Activated CD4-positive, alpha-beta T cell treated with anti-CD3 and anti-CD28 coated beads, Interleukin-2, amount 50 U/mL, for 4 hours (primary cell): Measurements from ENCODE around the gene CACNA1A.
A peak's percentile ranks its signal among the peaks of the same experiment; 100 is the strongest.

Experiments
- DNase-seq, 2 experiments: peaks; one replicate each; pipeline ENCODE4 v3.0.0-alpha.2; 2020

Gene CACNA1A

DNA sequence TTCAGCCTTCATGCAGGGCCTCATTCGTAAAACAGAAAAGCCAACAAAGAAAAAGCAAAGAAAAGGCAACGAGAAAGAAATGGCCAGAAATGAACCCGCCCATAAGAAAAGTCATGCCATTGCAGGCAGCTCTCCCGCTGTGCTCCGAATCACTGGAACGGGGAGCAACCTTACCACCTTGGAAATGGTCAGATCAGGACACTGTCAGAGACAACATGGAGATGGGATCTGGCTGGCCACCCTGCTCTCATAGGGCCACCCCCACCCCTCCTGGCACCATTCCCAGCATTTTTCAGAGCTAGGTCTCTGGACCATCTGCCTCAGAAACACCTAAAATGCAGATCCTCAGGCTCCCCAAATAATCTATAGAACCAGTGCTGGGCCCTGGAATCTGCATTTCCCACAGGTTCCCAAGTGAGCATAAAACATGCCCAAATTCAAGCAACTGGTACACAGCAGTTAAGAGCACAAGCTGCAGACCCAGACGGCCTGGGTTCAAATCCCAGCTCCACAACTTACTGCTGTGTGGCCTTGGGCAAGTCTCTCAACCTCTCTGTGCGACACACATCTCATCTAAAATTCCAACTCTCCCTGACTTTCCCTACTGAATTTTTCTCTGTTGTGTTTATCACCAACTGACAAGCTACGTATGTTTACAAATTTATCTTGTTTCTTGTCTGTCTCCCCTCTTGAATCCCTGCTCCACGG is 204.5 kb downstream of the CACNA1A start:
- no peak for DNase-seq

DNA sequence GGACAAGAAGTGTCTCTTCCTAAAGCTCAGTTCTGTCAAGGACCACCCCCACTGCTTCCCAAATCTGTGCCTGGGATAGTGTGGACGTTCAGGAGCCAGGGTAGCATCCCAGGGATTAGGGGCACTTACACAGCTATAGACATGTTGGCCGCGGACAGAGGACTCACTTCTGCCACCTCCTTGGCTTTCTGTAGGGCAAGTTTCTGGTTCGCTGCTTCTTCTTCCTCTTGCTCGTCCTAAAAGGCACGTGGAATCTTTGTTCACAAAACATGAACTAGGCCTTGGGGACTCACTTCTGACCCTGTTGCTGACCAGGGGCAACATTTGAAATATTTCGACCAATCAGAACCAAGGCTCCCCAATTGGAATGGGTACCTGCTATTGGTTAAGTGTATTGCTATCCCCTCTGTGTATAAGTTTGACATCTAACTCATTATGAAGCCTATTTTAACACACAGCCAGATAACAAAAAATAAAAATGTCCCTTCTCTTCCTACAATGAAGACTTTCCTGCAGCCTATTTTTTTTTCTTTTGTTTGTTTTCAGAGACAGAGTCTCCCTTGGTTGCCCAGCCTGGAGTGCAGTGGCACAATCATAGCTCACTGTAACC is 205.8 kb downstream of the CACNA1A start:
- no peak for DNase-seq

DNA sequence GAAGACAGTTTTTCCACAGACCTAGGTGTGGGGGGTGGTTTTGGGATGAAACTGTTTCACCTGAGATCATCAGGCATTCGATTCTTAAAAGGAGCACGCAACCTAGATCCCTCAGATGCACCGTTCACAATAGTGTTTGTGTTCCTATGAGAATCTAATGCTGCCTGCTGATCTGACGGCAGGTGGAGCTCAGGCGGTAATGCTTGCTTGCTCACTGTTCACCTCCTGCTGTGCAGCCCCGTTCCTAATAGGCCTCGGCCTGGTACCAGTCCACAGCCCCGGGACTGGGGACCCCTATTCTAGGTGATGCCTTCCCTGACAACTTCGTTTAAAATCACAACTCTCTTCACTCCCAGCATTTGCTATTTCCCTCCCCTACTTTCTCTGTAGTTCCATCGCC is 206.4 kb downstream of the CACNA1A start:
- no peak for DNase-seq

GRCh38 chr19:13298565-13299481 is 207.5 kb downstream of the CACNA1A start:
- no peak for DNase-seq

DNA sequence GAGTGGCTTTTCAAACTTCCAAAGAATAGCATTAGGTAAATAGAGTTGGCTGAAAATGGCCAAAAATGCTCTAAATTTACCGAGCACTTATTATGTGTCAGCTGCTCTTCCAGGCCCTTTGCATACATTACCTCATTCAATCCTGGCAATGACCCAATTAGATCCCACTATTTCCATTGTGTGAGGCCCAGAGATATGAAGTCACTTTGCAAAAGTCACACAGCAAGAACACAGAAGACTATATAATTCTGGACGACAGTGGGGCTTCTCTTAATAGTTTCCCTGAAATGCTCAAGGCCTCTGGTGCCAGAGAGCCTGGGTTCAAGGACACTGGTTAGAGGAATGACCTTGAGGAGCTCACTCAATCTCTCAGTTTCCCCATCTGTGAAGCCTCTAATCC is 209.3 kb downstream of the CACNA1A start:
- no peak for DNase-seq

DNA sequence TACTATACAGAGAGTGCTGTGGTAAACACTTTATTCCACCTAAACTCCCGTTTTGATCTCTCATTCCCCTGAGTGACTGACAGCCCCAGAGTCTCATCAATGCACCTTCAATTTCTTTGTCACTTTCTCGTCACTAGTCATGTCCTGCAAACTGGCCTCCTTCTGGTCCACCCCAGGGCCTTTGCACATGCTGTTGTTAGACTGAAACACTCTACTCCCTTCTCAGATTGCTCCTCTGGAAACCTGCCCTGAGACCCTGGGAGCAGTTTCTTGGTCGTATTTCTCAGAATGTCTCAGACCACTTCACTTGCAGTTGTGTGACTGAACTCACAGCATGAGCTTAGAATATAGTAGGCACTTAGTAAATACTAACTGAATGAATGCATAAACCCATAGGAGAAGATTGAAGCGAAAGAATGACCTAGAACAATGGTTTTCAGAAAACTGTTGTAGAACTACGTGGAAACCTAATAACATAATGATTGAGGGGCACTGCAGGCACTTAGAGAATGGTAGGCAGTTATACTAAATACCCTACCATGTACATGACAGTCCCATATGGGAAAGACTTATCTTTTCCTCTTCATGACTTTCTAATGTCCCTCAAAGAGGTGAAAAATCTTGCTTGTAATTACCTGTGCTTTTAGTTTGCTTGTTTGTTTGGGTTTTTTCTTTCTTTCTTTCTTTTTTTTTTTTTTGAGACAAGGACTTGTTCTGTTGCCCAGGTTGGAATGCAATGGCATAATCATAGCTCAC is 211.3 kb downstream of the CACNA1A start:
- DNase-seq: no peak

GRCh38 chr19:13291913-13292312 is 214.4 kb downstream of the CACNA1A start:
- no peak for DNase-seq

- no peak for DNase-seq
Observed at GRCh38 chr19:13290741-13291140, 215.5 kb downstream of the CACNA1A start.

- DNase-seq: no peak
Observed at GRCh38 chr19:13289295-13289694, 217.0 kb downstream of the CACNA1A start.

GRCh38 chr19:13286195-13286985 is 219.9 kb downstream of the CACNA1A start:
- DNase-seq: no peak

GRCh38 chr19:13284929-13285928 is 221.1 kb downstream of the CACNA1A start:
- no peak for DNase-seq

- DNase-seq: no peak
Observed at GRCh38 chr19:13283871-13284270, 222.4 kb downstream of the CACNA1A start.

DNA sequence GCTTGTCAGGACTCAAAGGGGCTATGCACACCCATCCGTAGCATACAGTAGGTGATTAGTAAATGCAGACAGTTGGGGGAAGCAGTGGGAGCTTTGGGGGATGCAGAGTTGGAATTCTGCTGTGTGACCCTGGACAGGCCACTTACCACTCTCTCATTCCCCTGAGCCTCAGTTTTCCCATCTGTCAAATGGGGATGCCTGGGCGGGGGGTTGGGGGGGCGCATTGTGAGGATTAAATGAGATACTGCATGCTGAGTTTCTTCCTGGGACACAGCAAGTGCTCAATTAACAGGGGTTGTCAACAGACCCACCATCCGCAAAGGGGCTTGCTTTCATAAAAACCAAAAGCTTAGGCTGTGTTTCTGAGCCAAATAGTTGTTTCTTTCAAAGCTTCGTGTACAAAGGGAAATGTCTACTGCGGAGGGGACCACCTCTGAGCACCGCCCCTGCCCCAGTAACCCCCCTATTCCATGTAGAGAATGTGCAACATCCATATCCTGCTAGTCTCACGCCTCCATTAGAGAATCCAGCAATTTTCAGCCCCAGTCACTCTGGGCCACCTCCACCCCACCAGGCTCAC is 223.7 kb downstream of the CACNA1A start:
- DNase-seq: no peak

DNA sequence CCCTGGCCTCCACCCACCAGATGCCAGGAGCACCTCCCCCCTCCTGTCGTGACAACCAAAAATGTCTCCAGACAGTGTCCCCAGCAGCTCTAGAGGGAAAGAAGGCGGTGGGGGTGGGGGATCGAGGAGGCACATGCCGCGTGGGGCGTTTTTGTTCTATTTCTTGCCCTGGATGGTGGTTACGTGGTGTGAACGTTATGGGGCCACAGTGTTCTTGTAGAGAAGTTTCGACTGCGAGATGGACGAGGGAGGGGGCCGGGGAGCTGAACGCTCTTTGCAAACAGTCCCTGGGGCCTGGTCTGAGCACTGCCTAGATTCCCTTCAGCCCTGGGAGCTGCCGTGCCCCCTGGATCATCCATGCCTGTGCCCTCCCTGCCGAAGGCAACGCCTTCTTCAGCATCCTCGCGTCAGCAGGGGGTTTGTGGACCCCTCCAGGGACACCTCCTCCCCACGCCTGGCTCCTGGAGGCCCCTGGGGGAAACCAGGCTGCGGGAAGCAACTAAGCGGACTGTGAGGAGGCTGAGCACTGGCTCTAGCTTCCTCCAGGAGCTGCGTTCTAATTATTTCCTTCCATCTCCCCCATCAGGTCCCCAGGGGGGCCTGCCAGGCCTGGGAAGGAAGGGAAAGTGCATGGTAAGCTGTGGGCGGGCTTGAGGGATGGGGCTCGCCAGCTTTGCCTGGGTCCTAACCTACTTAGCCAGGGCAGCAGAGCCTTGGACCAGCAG is 224.6 kb downstream of the CACNA1A start:
- no peak for DNase-seq

GRCh38 chr19:13277104-13277809 is 229.0 kb downstream of the CACNA1A start:
- DNase-seq: peak; percentile 44 to 49

- DNase-seq: no peak
Observed at GRCh38 chr19:13275016-13275722, 231.1 kb downstream of the CACNA1A start.

DNA sequence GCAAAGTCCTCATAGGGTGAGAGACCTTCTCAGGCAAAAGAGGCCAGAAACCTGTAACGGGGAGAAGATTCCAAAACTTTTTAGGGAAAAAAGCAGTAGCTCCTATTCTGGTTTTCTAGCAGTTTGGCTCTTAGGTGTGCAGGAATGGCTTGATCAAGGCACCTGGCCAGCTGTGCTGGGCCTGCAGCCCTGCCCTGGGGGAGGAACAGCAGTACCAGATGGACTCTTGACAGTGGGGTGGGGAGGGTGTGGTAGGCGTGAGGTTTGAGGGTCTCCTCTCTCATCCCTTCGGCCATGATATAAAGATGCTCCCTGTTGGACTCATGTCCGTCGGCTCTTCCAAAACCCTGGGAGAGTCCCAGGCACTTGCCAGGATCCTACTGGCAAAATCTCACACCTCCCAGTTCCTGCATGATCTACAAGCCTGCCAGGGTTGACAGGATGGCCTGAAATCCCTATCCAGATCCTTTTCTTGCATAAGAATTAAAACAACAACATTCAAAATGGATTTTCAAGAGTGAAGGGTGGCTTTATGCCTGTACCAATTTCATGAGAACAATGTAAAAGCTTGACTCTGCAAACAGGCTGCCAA is 235.7 kb downstream of the CACNA1A start:
- DNase-seq: no peak

GRCh38 chr19:13269348-13269747 is 236.9 kb downstream of the CACNA1A start:
- no peak for DNase-seq
